ENCODE data around the gene PJVK.

DNA sequence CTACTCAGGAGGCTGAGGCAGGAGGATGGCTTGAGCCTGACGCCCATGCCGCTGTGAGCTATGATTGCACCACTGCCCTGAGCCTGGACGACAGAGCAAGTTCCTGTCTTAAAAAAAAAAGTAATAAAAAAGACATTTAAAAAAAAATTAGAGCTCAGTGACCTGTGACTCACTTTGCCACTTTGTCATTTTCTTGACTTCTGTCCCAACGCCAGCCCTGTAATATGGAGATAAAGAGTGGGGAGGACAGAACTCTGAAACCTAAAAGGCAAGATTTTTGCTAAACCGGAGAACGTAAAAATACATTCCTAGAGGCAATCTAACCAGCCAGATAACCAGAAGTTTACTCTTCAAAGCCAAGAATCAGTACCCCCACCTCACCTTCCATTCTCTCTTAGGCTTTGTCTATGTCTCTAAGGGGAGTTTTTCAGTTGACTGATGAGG, 49.2 kb upstream of the PJVK start:
- TF ChIP-seq, protein P1, sequence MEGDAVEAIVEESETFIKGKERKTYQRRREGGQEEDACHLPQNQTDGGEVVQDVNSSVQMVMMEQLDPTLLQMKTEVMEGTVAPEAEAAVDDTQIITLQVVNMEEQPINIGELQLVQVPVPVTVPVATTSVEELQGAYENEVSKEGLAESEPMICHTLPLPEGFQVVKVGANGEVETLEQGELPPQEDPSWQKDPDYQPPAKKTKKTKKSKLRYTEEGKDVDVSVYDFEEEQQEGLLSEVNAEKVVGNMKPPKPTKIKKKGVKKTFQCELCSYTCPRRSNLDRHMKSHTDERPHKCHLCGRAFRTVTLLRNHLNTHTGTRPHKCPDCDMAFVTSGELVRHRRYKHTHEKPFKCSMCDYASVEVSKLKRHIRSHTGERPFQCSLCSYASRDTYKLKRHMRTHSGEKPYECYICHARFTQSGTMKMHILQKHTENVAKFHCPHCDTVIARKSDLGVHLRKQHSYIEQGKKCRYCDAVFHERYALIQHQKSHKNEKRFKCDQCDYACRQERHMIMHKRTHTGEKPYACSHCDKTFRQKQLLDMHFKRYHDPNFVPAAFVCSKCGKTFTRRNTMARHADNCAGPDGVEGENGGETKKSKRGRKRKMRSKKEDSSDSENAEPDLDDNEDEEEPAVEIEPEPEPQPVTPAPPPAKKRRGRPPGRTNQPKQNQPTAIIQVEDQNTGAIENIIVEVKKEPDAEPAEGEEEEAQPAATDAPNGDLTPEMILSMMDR (IDR thresholded peaks at IDR 0.05), result no peak
- TF ChIP-seq POLR2A (IDR thresholded peaks at IDR 0.05), result no peak

Data from right lobe of liver (tissue), 4 donors.